ENCODE results near the gene CHGA. TPM values are rescaled to one million over a fixed set of nuclear protein-coding genes. Genes with fewer than 3 reads are reported as not detected.

The CHGA gene
- total RNA-seq, 1 donor: 0.18 TPM

- DNase-seq (ENCODE audit: low read depth): no peak
- H3K4me3 ChIP-seq (ENCODE audit: low read depth, low read length): no peak overlapping the region
- TF ChIP-seq CTCF (IDR thresholded peaks at IDR 0.05; ENCODE audit: insufficient read depth, low read length): no peak
These were observed 38.5 kb upstream of the CHGA start for GRCh38 chr14:92884410-92884809.

- no peak for DNase-seq (ENCODE audit: low read depth)
- TF ChIP-seq CTCF (IDR thresholded peaks at IDR 0.05; ENCODE audit: insufficient read depth, low read length): no peak
- H3K4me3 ChIP-seq (ENCODE audit: low read depth, low read length): no peak overlapping the region
These were observed 37.5 kb upstream of the CHGA start for GRCh38 chr14:92885279-92886061.

GRCh38 chr14:92886337-92886736 lies 36.6 kb upstream of the CHGA start:
- H3K4me3 ChIP-seq (ENCODE audit: low read depth, low read length): no peak overlapping the region
- DNase-seq (ENCODE audit: low read depth): no peak
- no peak for TF ChIP-seq CTCF (IDR thresholded peaks at IDR 0.05; ENCODE audit: insufficient read depth, low read length)

- H3K4me3 ChIP-seq (ENCODE audit: low read depth, low read length): no peak overlapping the region
- DNase-seq (ENCODE audit: low read depth): no peak
- no peak for TF ChIP-seq CTCF (IDR thresholded peaks at IDR 0.05; ENCODE audit: insufficient read depth, low read length)
These were observed 35.8 kb upstream of the CHGA start for GRCh38 chr14:92887157-92887556.

GRCh38 chr14:92888896-92889295 lies 34.1 kb upstream of the CHGA start:
- no peak for TF ChIP-seq CTCF (IDR thresholded peaks at IDR 0.05; ENCODE audit: insufficient read depth, low read length)
- H3K4me3 ChIP-seq (ENCODE audit: low read depth, low read length): no peak overlapping the region
- no peak for DNase-seq (ENCODE audit: low read depth)

- no peak for DNase-seq (ENCODE audit: low read depth)
- H3K4me3 ChIP-seq (ENCODE audit: low read depth, low read length): no peak overlapping the region
- TF ChIP-seq CTCF (IDR thresholded peaks at IDR 0.05; ENCODE audit: insufficient read depth, low read length): no peak
These were observed 31.9 kb upstream of the CHGA start for GRCh38 chr14:92890830-92891588.

All from fibroblast of the aortic adventitia (primary cell).